Measurements from ENCODE around the gene KIF26A.

The KIF26A gene

DNA sequence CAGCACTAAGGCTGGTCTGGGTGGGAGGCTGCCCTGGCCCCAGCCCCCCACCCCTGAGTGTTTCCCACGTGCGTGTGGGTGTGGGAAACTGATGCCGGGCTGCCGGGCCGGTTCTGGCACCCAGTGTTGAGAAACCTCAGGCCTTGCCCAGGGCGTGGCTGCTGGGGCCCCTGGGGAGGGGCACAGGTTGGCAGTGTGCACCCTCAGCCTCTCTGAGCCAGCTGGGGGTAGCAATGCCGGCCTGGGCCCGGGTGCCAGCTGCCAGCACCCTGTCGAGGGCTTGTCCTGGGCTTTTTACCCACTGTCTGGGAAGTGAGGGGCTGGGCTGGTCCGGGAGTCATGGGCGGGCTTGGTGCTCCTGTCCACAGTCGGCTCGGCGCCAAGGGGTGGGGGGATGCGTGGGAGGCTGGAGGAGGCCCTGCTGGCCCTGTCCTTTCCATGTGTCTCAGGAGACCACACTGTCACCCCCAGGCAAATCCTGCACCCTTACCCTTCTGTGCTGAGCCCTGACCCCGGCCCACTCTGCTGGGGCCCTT, 37.2 kb upstream of the KIF26A start:
- no peak for DNase-seq (ENCODE audit: low read depth in 2 of 2)

GRCh38 chr14:104101651-104102281, 36.6 kb upstream of the KIF26A start:
- no peak for DNase-seq (ENCODE audit: low read depth in 2 of 2)

DNA sequence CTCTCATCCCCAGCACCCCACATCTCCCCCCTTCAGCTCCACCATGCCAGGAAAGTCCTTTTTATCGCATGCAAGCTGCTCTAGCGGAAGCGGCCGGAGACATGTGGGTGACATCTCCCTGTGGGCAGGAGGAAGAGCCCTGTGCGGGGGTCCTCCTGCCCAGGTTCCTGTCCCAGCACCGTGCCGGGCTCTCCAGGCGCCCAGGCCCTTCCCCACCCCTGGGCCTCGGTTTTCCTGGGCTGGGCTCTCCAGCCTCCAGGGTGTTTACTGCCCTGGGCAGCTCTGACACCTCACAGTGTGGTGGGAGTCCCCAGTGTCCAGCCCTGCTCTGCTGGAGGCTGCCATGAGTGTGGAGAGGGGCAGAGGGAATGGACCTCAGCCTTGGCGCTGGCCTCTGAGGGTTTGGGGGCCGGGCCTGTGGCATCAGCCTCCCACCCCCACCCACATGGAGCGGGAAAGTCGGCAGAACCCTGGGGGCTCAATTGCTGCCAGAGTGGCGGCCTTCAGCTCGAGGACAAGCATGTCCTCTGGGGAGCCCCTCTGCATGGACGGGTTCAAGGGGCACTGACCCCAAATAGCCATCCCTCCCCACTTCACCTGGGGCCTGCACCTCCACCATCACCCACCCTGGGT, 36.0 kb upstream of the KIF26A start:
- no peak for DNase-seq (ENCODE audit: low read depth in 2 of 2)

DNA sequence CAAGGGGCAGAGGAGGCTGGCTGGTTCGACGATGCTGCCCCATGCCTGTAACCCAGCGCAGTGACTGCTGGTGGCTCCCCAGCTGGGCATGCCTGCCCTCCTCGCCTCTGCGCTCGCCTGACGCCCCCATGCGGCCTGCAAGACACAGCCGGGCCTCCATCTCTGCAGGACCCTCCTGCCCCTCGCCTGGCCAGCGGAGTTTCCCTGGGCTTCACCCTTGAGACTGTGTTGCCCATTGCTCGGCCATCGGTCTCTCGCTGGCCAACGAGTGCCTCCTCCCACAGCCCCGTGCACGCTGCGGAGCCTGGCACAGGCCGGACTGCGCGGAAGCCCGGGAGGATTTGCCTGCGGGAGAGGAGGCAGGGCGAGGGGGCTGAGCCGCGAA, 35.3 kb upstream of the KIF26A start:
- no peak for DNase-seq (ENCODE audit: low read depth in 2 of 2)

DNA sequence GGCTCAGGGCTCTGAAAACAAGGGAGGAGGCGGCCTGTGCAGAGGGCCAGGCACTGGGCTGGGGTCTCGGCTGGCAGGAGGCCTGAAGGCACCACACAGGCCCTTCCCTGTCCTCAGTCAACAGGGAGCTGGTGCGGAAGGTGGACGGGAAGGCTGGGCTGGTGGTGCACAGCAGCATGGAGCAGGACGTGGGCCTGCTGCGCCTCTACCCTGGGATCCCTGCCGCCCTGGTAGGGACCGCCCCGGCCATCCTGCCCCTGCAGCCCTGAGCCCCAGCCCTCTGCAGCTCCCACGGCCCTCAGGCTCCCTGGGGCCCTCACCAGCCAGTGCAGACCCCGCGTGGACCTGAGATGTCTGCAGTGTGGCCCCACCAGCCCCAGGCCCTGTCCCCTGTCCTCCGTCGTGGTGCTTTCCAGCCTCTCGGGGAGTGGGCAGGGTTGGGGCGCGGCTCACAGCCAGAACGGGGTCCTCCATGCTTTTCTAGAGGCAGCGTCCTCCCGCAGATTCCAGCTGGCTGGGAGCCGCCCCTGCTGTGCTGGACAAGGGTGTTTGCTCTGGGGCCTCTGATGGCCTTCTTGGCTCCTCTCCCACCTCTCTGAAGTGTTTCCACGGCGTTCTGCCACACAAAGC, 34.8 kb upstream of the KIF26A start:
- no peak for DNase-seq (ENCODE audit: low read depth in 2 of 2)

- DNase-seq (ENCODE audit: low read depth in 2 of 2): no peak
Measured at GRCh38 chr14:104104076-104104901, 34.1 kb upstream of the KIF26A start.

GRCh38 chr14:104105071-104105821, 33.1 kb upstream of the KIF26A start:
- no peak for DNase-seq (ENCODE audit: low read depth in 2 of 2)

DNA sequence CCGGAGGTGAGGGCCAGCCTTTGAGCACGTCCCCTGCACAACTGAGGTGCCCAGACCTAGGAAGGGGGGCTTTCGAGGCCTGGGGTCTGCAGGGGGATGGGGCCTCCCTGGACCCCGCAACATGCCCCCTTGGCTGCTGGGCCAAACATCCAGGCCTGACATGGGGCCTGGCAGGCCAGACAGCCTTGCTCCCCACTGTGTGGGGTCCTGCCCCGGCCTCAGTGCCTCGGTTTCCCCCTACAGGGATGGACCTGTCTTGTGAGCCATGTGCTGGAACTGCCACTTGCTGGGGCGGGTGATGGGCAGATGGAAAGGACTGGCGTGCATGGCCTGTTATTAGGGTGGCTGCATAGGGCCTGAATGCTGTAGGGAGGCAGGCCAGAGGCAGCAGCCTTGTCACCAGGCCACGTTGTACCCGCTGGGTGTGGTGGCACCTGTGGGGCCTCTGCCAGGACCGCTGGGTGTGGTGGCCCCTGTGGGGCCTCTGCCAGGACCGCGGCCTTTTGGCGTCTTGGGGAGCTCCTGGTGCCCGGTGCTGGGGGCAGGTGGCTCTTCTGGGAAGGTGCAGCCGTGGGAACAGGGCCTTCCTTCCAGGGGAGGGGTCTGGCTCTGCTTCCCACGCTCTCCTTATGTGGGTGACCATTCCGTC, 32.4 kb upstream of the KIF26A start:
- no peak for DNase-seq (ENCODE audit: low read depth in 2 of 2)

- DNase-seq (ENCODE audit: low read depth in 2 of 2): no peak
Measured at GRCh38 chr14:104106471-104106991, 31.9 kb upstream of the KIF26A start.

DNA sequence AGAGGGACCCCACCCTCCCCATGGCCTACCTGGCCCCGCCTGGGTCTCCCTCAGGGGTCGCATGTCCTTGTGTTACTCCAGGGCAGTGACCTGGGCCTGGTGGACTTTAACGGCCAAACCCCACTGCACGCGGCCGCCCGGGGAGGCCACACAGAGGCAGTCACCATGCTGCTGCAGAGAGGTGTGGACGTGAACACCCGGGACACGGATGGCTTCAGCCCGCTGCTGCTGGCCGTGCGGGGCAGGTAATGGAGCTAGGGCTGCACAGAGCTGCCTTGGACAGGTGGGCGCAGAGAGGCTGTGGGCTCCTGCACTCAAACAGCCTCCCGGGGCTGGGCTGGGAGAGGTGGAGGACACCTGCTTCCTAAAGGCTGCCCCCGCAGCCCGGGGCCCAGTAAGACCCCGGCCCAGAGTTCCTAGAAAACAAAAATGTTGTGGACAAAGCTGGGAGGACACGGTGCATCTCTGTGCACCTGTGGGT, 31.2 kb upstream of the KIF26A start:
- no peak for DNase-seq (ENCODE audit: low read depth in 2 of 2)

GRCh38 chr14:104107611-104108569, 30.5 kb upstream of the KIF26A start:
- no peak for DNase-seq (ENCODE audit: low read depth in 2 of 2)

DNA sequence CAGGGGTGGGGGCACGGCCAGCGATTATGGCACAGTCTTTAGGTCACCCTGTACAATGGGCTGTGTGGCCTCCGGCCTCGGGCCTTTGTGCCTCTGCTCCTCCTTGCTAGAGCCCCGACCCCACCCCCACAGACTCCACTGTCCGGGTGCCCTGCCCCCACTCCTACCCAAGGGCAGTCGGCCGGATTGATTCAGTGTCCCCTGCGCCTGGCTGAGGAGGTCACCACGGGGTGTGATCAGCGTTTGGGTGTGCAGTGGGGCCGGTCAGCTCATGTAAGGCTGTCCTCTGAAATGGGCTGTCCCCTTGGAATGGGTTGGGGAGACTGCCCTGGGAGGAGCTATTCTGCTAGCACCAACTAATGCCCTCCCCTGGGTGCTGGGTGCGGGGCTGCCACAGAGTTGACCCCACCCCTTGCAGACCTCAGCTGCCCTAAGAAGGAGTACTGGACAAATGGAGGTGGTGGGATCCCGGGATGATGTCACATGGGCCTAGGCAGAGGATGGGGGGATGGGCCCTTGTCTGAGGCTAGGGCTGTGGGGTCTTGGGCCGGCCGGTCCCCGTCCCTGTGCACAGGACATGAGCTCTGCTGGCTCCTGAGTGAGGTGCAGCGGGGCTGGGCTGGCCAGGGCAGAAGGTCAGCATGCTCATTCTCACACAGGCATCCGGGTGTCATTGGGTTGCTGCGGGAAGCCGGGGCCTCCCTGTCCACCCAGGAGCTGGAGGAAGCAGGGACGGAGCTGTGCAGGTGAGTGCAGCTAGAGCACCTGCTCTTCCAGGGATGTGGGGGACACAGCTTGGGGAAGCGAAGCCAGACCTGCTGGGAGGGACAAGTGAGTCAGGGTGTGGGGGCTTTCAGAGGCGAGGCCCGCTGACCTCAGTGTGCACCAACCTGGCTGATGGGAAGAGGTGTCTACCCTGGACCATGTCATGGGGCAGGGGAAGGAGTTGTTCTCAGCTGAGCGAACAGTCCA, 29.5 kb upstream of the KIF26A start:
- DNase-seq (ENCODE audit: low read depth in 2 of 2): no peak

DNA sequence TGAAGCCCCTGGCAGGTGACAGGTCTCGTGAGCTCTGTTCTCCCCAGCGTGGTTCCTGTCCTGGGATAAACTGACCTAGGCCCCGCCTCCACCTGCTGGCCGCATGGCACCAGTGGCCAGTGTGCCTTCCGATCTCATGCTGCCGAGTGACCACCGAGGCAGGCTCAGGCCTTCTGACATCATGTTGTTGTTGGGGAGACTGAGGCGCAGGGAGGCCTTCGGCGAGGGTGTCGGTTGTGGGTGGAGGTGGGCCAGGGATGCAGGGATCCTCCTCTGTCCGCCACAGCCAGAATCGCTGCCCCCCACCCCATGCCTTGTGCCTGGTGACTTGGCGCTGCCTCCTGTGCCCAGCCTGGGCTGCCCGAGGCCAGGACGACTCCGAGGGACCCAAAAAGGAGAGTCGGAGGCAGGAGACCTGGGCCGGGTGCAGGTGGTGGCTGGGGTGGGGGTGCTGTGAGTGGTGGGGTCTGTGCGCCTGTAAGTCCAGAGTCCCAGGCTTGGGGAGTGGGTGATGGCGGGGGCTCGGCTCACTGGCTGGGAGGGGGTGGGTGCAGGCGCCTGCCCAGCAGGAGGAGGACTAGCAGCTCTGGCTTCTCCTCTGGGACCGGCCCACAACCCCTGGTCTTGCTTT, 28.5 kb upstream of the KIF26A start:
- DNase-seq (ENCODE audit: low read depth in 2 of 2): no peak

- DNase-seq (ENCODE audit: low read depth in 2 of 2): no peak
Measured at GRCh38 chr14:104110491-104111209, 27.7 kb upstream of the KIF26A start.

DNA sequence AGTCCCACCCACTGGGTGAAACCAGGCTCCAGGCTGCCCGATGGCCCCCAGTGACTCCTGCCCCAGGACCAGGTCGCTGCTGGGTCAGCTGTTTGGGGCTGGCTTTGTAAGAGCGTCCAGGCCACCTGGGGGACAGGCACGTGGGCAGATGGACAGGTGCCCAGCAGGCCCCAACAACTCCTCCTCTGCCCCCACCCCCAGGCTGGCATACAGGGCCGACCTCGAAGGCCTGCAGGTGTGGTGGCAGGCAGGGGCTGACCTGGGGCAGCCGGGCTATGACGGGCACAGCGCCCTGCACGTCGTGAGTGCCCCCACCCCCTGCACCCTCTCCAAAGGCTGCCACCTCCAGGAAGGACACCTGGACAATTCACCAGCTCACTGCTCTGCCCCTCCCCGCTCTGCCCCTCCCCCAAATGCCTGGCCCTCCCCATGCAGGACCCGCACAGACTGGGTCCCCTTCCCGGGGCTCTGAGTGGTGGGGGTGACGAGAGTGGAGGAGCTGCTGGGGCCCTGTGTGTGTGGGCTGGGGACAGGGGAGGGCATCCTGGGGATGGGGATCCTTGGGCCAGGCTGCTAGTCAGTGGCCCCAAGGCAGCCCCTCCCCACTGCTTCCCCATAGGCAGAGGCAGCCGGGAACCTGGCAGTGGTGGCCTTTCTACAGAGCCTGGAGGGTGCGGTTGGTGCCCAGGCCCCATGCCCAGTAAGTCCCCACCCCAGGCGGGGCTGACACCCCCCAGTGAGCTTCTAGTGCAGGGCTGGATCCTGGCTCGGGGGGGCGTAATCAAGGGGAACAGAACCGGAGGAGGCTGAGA, 26.9 kb upstream of the KIF26A start:
- DNase-seq (ENCODE audit: low read depth in 2 of 2): no peak

- DNase-seq (ENCODE audit: low read depth in 2 of 2): no peak
Measured at GRCh38 chr14:104112113-104112505, 26.3 kb upstream of the KIF26A start.
